Measurements from ENCODE around the gene SASH1.

The SASH1 gene

GRCh38 chr6:148342350-148343046, at the start of gene SASH1:
Gene SASH1 (plus strand): TSS chr6:148342838. CDS start chr6:148343068, 230 bp downstream.
- DNase-seq (ENCODE audit: low spot score), result no peak

GRCh38 chr6:148293181-148293995, 49.2 kb upstream of the SASH1 start:
- DNase-seq (ENCODE audit: low spot score), result no peak

GRCh38 chr6:148294059-148294458, 48.6 kb upstream of the SASH1 start:
- DNase-seq (ENCODE audit: low spot score), result no peak

- DNase-seq (ENCODE audit: low spot score), result no peak
These were observed 47.3 kb upstream of the SASH1 start for GRCh38 chr6:148295261-148295887.

DNA sequence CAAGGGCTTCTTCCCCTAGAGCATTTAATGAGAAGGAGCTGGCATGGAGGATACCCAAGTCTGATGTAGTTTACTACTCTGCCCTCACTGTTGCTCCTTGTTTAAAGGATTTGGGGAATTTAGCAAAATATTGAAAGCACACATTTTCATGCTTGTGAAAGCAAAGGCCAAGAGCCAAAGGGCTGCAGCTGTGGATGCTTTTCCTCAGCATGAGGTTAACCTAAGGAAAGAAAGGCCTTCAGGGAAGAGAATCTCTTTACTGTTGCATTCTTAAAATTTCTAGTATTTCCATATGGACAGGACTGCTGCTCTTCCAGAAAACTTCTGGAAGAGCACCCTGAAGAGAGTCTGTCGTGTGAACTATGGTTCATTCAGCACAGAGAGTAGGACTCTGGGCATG, 45.9 kb upstream of the SASH1 start:
- no peak for DNase-seq (ENCODE audit: low spot score)

DNA sequence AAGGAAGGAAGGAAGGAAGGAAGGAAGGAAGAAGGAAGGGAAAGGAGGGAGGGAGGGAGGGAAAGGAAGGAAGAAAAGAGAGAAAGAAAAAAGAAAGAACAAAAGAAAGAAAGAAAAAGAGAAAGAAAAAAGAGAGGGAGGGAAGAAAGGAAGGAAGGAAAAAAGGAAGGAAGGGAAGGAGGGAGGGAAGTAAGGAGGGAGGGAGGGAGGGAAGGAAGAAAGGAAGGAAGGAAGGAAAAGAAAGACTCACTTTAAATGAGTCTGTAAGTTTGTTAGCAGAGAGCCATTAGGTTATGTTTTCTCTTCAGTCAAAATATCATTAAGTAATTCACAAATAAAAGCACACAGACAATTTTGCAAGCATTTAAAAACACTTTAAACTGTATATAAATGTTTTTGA, 44.0 kb upstream of the SASH1 start:
- DNase-seq (ENCODE audit: low spot score), result no peak

DNA sequence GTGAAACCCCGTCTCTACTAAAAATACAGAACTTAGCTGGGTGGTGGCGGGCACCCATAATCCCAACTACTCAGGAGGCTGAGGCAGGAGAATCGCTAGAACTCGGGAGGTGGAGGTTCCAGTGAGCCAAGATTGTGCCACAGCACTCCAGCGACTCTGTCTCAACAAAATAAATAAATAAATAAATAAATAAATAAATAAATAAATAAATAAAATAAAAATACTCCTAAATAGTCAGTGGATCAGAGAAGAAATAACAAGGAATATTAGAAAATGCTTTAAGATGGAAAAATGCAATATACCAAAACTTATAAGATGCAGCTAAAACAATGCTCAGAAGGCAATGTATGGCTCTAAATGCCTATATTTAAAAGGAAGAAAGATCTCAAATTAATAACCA, 39.0 kb upstream of the SASH1 start:
- no peak for DNase-seq (ENCODE audit: low spot score)

DNA sequence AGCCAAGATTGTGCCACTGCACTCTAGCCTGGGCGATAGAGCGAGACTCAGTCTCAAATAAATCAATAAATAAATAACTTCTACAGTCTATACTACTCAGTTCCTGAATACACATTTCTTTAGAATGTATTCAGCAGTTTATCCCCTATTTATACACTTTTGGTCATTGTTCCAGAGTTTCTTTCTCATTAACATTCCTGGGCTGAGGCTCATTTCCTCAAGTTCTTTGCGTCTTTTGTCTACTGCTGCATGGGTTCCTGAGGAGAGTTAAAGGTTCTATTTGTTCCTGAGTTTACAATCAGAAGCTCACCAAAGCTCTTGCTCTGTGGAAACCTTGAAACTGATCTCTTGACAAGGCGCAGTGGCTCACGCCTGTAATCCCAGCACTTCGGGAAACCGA, 37.7 kb upstream of the SASH1 start:
- DNase-seq (ENCODE audit: low spot score), result no peak

DNA sequence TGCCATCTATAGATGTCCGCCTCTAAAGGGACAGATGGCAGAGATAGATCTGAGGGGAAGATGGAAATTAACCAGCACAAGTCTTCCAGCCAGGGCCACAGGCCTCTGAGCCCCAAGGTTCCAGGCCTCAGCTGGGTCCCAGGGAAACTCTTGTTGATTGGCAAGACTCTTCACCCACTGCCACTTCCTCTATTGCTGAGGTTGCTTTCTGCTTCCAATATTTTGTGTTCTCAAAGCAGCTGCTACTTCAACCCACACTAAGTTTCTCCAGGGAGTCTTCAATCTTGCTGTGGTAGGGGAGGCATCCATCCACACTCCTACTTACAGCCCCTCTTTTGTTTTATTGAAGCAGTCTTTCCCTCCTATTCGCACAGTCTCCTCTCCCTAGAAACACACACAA, 36.4 kb upstream of the SASH1 start:
- no peak for DNase-seq (ENCODE audit: low spot score)

GRCh38 chr6:148307405-148307804, 35.2 kb upstream of the SASH1 start:
- DNase-seq (ENCODE audit: low spot score), result no peak

- DNase-seq (ENCODE audit: low spot score), result no peak
These were observed 33.3 kb upstream of the SASH1 start for GRCh38 chr6:148309301-148309700.

- DNase-seq (ENCODE audit: low spot score), result no peak
These were observed 30.5 kb upstream of the SASH1 start for GRCh38 chr6:148311966-148312669.

- DNase-seq (ENCODE audit: low spot score), result no peak
These were observed 29.1 kb upstream of the SASH1 start for GRCh38 chr6:148313488-148313887.

GRCh38 chr6:148316308-148316707, 26.3 kb upstream of the SASH1 start:
- DNase-seq (ENCODE audit: low spot score), result no peak

- no peak for DNase-seq (ENCODE audit: low spot score)
These were observed 25.6 kb upstream of the SASH1 start for GRCh38 chr6:148317051-148317450.

DNA sequence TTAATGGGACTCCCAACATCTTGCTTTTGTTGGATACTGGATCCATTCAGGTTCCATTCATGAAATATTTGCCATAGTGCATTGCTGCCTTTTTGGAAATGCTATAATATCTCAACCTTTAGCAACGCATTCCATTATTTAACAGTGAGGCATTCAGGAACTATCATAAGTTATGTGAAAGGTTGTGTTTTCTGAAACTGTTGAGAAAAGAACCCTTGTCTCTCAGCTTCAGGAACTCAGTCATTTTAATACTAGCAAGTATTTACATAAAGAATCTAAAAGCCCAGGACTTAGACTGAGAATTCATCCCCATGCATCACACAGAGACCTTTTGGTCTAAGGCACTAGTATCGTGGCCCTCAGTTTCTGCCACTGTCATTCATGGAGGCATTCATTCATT, 24.9 kb upstream of the SASH1 start:
- no peak for DNase-seq (ENCODE audit: low spot score)

DNA sequence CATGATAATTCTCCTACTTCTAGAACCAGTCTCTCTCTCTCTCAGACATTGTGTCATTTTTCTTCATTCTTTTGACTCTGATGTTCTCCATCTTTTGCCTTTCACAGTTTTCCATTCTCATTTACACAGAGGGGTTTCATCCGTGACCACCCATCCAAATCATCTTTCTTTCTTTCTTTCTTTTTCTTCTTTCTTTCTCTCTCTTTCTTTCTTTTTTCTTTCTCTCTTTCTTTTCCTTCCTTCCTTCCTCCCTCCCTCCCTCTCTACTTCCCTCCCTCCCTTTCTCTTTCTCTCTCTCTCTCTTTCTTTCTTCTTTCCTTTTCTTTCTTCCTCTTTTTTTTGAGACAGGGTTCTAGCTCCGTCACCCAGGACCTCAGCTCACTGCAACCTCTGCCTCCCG, 19.9 kb upstream of the SASH1 start:
- no peak for DNase-seq (ENCODE audit: low spot score)

GRCh38 chr6:148323344-148323743, 19.3 kb upstream of the SASH1 start:
- no peak for DNase-seq (ENCODE audit: low spot score)

DNA sequence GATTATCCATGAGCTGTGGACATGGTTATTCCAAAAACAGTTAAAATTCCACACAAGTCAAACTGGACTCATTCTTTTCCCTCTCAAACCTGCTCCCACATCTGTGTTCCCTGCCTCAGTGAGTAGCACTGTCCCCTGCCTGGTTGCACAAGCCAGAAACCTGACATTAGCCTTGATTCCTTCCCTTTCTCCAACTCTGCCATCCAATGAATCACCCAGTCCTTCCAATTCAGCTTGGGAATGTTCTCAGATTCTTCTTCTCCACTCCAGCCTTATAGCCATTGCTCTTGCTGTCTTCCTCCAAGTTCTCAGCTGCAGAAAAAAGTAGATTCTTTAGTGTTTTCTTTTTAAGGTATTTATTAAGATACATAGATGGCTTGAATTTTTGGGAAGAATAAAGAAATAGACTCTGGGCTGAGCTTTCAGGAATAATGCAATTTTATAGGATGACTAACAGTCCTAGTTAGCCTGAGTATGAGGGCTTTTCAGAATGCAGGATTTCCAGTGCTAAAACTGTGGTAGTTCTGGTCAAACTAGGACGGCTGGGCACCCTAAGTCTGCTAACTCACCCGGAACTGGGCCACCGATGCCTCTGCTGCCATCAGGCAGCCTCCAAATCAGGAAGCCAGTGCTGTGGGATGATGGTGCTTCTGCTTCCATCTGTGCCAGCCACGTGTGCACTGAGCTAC, 18.2 kb upstream of the SASH1 start:
- no peak for DNase-seq (ENCODE audit: low spot score)

DNA sequence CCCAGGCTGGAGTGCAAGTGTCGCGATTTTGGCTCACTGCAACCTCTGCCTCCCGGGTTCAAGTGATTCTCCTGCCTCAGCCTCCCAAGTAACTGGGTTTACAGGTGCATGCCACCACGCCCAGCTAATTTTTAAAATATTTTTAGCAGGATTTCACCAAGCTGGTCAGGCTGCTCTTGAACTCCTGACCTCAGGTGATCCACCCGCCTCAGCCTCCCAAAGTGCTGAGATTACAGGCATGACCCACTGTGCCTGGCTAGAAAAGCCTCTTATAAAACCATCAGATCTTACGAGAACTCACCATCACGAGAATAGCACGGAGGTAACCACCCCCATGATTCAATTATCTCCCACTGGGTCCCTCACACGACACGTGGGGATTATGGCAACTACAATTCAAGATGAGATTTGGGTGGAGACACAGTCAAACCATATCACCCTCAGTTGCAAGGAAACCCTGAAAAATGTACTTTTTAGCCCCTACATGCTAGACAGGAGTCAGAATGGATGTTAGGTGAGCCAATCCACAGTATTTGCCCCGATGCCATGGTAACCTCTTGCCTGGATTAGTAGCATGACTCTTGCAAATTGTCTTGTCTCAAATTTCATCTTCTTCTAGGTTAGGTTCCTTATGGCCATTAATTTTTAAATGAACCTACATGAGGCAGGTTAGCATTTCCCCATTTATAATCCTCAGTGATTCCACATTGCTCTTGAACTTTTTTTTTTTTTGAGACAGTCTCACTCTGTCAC, 17.1 kb upstream of the SASH1 start:
- no peak for DNase-seq (ENCODE audit: low spot score)

DNA sequence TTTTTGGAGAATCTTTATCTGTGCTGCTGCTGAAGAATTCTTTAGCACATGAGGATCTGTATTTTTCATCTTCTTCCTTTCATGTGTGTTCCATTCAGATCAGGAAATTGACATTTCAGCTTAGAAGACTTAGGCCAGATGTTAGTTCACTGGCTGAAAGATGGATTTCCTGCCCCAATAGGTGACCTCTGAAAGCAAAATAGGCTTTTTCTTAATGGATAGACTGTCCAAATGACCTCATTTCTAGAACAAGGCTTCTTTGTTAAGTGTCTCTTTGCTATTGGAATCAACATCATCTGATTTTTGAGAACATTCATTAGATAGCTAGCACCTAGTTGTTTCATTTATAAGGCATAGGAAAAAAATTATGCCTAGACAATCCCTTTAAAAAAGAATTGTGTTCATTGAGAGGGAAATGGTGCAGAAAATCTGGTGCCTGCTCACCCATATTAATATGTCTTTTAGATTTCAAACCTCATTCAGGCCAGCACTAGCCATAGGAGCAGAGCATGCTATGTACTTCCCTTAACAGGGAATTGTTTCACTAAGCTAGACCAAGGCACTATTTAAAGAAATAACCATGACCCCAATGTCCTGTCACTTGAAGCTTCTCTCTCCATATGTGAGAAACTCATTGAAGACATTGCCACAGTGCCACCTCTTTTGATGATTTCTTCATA, 13.6 kb upstream of the SASH1 start:
- no peak for DNase-seq (ENCODE audit: low spot score)
